Stimulated activated effector memory CD8-positive, alpha-beta T cell treated with anti-CD3 and anti-CD28 coated beads, Interleukin-12 subunit alpha, Interleukin-12 subunit beta, amount 100 ng/mL, for 72 hours (primary cell): ENCODE data around the gene SPINK13.
A peak's percentile ranks its signal among the peaks of the same experiment; 100 is the strongest.
"Not testable (repeated sequence)": the region's sequence is repeated elsewhere in the genome, so short reads cannot be mapped to it uniquely, and the experiment has no call there.

Experiments
- ATAC-seq: fragments of 150-1000 bp; cut with Tn5 transposase; 2 replicates; pipeline ENCODE4 v1.10.0; 2021
- DNase-seq, 2 donors: peaks; one replicate each; pipeline ENCODE4 v3.0.0; 2021 to 2022; ENCODE audit warnings: low spot score in 2 of 2
- H3K27ac Mint-ChIP-seq: one replicate; pipeline ENCODE4 v1.8.0; 2022; ENCODE audit warnings: mild to moderate bottlenecking, mixed read lengths
- H3K36me3 Mint-ChIP-seq: one replicate; pipeline ENCODE4 v1.8.0; 2022; ENCODE audit warnings: mild to moderate bottlenecking, mixed read lengths
- H3K4me1 Mint-ChIP-seq: one replicate; pipeline ENCODE4 v1.8.0; 2022; ENCODE audit warnings: mixed read lengths
- H3K4me3 Mint-ChIP-seq: one replicate; pipeline ENCODE4 v1.8.0; 2022; ENCODE audit warnings: mild to moderate bottlenecking, mixed read lengths
- H3K9me3 Mint-ChIP-seq: one replicate; pipeline ENCODE4 v1.8.0; 2022; ENCODE audit warnings: mixed read lengths

The SPINK13 gene

DNA sequence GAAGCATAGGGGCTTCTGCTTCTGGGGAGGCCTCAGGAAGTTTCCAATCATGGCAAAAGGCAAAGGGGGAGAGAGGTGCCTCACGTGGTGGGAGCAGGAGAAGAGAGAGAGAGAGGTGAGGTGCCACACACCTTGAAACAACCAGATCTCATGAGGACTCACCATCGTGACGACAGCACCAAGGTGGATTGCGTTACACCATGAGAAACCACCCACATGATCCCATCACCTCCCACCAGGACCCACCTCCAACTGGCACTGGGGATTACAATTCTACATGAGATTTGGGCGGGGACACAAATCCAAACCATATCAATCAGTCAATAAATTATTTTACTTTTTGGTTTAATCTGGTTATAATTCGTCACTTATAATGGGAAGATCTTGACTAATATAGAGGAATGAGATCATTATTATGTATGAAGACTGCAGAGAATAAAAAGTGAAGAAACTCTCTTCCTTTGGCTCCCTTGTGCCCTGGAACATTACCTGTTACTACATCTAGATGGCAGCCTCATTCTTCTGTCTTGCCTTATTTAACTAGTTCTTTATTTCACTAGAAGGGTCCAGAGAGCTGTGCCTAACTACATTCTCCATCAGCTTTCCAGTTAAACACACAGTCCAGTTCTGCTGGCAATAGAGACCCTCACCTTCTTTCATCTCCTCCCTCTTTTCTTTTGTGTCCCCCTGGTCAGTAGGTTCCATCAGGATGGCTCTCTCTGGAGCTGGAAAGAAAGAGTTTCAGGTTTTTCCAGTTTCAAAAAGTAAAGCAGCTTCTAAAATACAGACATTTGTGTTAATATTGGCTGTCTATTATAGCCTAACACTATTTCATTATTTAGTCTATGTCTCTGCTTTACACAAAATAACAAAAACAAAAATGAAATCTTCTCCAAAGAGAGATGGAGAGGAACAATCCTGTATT, 21.9 kb downstream of the SPINK13 start:
- no peaks in the 10 kb centered on the region for H3K9me3 Mint-ChIP-seq
- no peak overlapping the region for H3K4me3 Mint-ChIP-seq
- no peak for DNase-seq
- H3K27ac Mint-ChIP-seq, result no peak overlapping the region
- H3K4me1 Mint-ChIP-seq, result no peaks in the 10 kb centered on the region
- no peaks in the 10 kb centered on the region for H3K36me3 Mint-ChIP-seq
- peak; percentile 43 for ATAC-seq

DNA sequence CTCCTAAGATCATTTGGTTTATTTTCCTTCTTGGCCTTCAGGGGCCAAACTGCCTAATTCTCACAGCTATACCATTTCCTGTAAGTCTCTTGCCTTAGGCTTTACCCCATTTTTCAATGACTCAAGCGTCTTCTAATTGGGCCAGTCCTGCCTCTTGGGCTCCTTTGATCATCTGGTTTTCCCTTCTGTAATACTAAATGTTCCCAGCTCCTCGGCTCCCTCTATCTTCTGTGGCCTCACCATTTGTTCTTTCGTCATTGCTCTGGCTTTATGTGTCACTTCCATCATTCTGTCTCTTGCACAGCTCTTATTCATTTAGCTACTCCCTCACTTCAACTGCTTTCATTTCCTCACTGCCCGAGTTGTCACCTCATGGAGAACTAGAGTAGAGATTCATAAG, 29.1 kb downstream of the SPINK13 start:
- no peaks in the 10 kb centered on the region for H3K4me1 Mint-ChIP-seq
- no peak for ATAC-seq
- DNase-seq, result no peak
- no peak overlapping the region for H3K4me3 Mint-ChIP-seq
- no peak overlapping the region for H3K27ac Mint-ChIP-seq
- H3K9me3 Mint-ChIP-seq, result no peaks in the 10 kb centered on the region
- H3K36me3 Mint-ChIP-seq, result no peaks in the 10 kb centered on the region

DNA sequence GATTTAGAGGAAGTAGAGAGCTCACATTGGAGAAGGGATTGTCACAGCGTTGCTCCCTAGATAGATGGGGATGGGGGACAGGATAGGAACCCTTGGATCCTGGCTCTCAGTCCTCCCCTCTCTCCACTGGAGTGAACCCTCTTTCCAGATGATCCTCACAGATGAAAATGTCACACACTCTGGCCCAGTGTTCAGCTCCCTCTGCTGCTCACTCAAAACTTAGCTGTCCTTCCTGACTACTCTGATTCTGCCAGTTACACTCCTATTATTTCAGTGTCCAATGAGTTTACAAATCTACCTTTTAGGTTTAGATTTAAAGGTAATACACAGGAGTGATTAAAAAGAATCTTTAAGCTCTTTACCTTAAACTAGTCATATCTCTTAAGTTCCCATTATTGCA, 37.9 kb downstream of the SPINK13 start:
- Mint-ChIP-seq H3K9me3 (peaks cover 6% of the 10 kb centered on the region), H3K4me3 (no peak overlapping the region), H3K4me1 (no peaks in the 10 kb centered on the region), H3K36me3 (no peaks in the 10 kb centered on the region), H3K27ac (no peak overlapping the region)
- DNase-seq (no peak), ATAC-seq (no peak)

DNA sequence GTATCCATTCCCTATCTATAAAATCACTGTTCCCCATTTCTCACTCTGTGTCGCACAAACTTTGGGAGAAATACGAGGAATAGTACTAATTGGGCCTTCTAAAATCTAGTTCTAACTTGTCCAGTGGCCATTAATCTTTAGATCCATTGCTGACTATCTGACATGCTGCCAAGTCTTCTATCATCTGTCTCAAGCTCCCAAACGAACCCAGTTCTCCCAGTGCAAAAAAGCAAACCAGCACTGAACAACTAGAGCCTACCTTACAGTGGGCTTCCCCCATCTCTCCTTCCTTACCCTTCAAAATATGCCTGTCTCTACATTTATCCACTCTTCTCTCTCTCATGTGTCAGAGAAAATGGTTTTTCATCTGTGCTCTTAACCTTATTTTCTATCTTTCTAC, 40.4 kb downstream of the SPINK13 start:
- H3K36me3 Mint-ChIP-seq, result no peaks in the 10 kb centered on the region
- ATAC-seq, result no peak
- no peak overlapping the region for H3K27ac Mint-ChIP-seq
- H3K4me1 Mint-ChIP-seq, result no peaks in the 10 kb centered on the region
- H3K4me3 Mint-ChIP-seq, result no peak overlapping the region
- peaks cover 6% of the 10 kb centered on the region for H3K9me3 Mint-ChIP-seq
- DNase-seq, result no peak

DNA sequence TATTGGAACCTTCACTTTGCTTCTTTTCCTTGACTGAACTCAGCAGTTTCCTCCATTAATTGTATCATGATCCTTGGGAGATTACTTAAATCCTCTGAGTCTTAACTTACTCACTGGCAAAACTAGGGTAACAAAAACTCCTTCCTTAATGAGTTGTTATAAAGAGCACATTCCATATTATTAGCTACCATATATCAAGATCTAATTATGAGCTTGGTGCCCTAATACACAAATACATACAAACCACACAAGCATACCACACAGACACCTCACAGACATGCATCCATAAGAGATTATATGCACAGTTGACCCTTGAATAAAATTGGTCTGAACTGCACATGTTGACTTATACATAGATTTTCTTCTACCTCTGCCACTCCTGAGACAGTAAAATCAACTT, 41.2 kb downstream of the SPINK13 start:
- H3K36me3 Mint-ChIP-seq, result no peaks in the 10 kb centered on the region
- DNase-seq (no peak), ATAC-seq (no peak)
- peaks cover 6% of the 10 kb centered on the region for H3K9me3 Mint-ChIP-seq
- H3K4me3 Mint-ChIP-seq, result no peak overlapping the region
- no peak overlapping the region for H3K27ac Mint-ChIP-seq
- H3K4me1 Mint-ChIP-seq, result no peaks in the 10 kb centered on the region

DNA sequence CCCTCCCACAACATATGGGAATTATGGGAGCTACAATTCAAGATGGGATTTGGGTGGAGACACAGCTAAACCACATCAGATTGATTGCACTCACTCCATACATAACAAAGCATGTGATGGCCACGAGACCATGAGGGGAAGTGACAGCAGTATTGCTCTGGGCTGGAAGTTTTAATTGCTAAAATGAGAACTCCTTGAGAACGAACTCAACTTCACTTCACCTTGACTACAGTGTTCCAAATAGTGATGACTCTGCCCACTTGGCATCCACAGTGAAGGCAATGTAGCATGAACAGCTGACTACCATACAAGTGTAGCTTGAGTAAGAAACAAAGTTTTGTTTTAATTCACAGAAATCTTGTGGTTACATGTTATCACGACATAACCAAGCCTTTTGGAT, 42.9 kb downstream of the SPINK13 start:
- ATAC-seq, result no peak
- Mint-ChIP-seq H3K36me3 (no peaks in the 10 kb centered on the region), H3K9me3 (peaks cover 6% of the 10 kb centered on the region), H3K27ac (no peak overlapping the region), H3K4me3 (no peak overlapping the region), H3K4me1 (no peaks in the 10 kb centered on the region)
- no peak for DNase-seq

DNA sequence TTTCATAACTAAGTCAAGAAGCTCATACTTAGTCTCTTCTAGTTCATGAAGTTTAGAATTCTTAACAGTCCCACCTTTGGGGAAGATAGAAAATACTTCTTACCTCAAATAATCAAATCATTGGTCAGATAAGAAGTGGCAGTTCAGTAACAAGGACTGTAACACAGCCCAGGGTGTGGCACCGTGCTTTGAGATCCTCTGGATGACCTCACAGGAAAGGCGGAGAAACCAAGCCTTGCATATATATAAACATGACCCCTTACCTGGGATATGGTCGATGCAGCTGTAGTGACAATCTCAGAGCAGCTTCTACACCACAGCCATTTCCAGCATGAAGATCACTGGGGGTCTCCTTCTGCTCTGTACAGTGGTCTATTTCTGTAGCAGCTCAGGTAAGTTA, 43.6 kb downstream of the SPINK13 start, which contains the start of gene SPINK7:
Gene SPINK7, plus strand, starts transcription at position 271 of the 400 bp plus-strand sequence. Its CDS starts 61 bp downstream, at position 332.
- no peak for ATAC-seq
- peaks cover 6% of the 10 kb centered on the region for H3K9me3 Mint-ChIP-seq
- no peaks in the 10 kb centered on the region for H3K36me3 Mint-ChIP-seq
- no peaks in the 10 kb centered on the region for H3K4me1 Mint-ChIP-seq
- no peak within 1 kb of the TSS for H3K4me3 Mint-ChIP-seq
- DNase-seq, result no peak
- no peak within 1 kb of the TSS for H3K27ac Mint-ChIP-seq

DNA sequence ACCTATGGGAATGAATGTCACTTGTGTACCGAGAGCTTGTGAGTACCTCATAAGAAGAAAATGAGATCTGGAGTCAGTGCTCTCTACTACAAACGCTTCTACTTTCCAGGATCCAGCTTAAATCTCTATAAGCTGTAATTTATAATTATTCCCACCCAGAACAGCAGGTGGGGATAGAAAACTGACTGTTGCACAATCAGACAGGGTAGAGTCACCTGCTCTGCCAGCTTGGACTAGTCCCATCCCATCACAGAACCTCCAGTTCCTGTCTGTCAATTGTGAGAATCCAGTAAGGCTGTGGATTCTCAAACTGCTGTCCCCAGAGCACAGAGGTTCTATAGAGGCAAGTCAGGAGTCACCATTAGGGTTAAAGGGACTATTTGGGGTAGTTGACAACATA, 45.6 kb downstream of the SPINK13 start:
- Mint-ChIP-seq H3K4me3 (no peak overlapping the region), H3K27ac (no peak overlapping the region)

DNA sequence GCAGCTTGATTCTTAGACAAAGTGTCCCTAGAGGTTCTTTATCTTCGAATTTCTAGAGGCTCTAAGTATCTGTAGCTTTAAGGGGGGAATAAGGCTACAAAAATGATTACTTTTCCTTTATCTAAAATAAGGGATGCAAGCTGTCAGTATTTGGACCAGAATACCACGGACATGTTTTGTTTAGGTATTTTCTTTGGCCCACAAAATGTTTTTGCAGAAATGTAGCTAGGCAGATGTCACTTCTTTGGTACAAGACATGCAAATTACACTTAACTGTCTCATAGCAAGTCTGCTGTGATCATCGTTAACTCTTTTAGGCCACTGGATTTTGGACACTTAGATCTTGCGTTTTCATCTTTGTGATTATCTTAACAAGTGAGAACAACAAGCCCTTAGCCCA, 46.1 kb downstream of the SPINK13 start:
- H3K9me3 Mint-ChIP-seq, result no peaks in the 10 kb centered on the region
- no peak for ATAC-seq
- no peak overlapping the region for H3K27ac Mint-ChIP-seq
- H3K4me3 Mint-ChIP-seq, result no peak overlapping the region
- no peak for DNase-seq
- H3K36me3 Mint-ChIP-seq, result no peaks in the 10 kb centered on the region
- H3K4me1 Mint-ChIP-seq, result no peaks in the 10 kb centered on the region

More for the DNA sequence above, 45.6 kb downstream of the SPINK13 start:
- DNase-seq (no peak), ATAC-seq (no peak)
- Mint-ChIP-seq H3K4me1 (no peaks in the 10 kb centered on the region), H3K9me3 (peaks cover 4% of the 10 kb centered on the region), H3K36me3 (no peaks in the 10 kb centered on the region)

DNA sequence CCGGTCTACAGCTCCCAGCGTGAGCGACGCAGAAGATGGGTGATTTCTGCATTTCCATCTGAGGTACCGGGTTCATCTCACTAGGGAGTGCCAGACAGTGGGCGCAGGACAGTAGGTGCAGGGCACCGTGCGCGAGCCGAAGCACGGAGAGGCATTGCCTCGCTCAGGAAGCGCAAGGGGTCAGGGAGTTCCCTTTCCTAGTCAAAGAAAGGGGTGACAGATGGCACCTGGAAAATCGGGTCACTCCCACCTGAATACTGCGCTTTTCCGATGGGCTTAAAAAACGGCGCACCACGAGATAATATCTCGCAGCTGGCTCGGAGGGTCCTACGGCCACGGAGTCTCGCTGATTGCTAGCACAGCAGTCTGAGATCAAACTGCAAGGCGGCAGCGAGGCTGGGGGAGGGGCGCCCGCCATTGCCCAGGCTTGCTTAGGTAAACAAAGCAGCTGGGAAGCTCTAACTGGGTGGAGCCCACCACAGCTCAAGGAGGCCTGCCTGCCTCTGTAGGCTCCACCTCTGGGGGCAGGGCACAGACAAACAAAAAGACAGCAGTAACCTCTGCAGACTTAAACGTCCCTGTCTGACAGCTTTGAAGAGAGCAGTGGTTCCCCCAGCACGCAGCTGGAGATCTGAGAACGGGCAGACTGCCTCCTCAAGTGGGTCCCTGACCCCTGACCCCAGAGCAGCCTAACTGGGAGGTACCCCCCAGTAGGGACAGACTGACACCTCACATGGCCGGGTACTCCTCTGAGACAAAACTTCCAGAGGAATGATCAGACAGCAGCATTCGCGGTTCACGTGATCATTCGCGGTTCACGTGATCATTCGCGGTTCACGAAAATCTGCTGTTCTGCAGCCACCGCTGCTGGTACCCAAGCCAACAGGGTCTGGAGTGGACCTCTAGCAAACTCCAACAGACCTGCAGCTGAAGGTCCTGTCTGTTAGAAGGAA, 51.7 kb downstream of the SPINK13 start:
- not testable (repeated sequence) for H3K9me3 Mint-ChIP-seq, ATAC-seq, DNase-seq, H3K36me3 Mint-ChIP-seq, H3K27ac Mint-ChIP-seq, H3K4me1 Mint-ChIP-seq
- H3K4me3 Mint-ChIP-seq, result peak overlapping the region; percentile 57

DNA sequence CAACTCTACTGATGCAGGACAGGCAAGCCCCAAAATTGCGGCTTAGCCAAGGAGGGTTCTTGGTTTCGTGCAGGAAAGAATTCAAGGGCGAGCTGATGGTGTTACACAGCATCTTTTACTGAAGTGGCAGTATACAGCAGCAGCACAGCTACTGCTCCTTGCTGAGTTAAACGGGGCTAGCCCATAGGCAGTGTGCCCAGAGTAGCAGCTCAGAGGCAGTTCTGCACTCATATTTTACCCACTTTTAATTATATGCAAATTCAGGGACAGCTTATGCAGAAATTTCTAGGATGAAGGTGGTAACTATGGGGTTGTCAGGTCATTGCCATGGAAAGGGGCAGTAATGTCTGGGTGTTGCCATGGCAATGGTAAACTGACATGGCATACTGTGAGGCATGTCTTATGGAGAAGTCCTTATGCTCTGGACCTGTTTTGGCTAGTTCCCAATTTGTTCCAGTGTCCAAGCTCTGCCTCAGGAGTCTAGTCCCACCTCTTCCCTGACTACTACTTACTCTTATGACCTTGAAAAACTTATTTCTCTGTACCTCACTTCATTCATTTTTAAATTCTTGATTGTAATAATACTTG, 64.8 kb downstream of the SPINK13 start:
- no peaks in the 10 kb centered on the region for H3K4me1 Mint-ChIP-seq
- no peak overlapping the region for H3K4me3 Mint-ChIP-seq
- DNase-seq, result no peak
- no peak for ATAC-seq
- no peaks in the 10 kb centered on the region for H3K36me3 Mint-ChIP-seq
- peaks cover 5% of the 10 kb centered on the region for H3K9me3 Mint-ChIP-seq
- H3K27ac Mint-ChIP-seq, result no peak overlapping the region

DNA sequence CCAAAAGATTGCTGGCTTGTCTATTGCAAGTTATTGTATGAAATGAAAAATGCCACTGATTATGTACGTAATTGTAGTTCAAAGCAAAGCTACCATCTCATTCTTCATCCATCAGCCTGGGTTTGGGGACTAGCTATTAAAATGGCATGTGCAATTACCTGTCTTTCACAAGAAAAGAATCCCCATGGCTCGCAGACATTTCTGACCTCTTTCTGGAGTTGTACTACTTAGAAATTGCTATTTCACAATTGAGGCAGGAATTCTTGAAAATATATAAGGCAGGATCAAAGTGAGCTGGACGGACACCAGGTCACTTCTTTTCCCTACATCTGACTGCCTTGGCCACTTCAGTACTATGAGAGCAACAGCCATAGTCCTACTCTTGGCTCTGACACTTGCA, 66.7 kb downstream of the SPINK13 start, which contains the start of gene SPINK9:
Gene SPINK9, plus strand, starts transcription at position 301 of the 400 bp plus-strand sequence. Its CDS starts 55 bp downstream, at position 356.
- Mint-ChIP-seq H3K4me1 (no peaks in the 10 kb centered on the region), H3K9me3 (no peaks in the 10 kb centered on the region), H3K36me3 (no peaks in the 10 kb centered on the region), H3K27ac (no peak within 1 kb of the TSS), H3K4me3 (no peak within 1 kb of the TSS)
- DNase-seq (no peak), ATAC-seq (no peak)
